Cardiac fibroblast (primary cell): ENCODE measurements around the gene CHCHD3.
A peak's percentile ranks its signal among the peaks of the same experiment; 100 is the strongest.

Source experiments
- DNase-seq, 2 donors: peaks; one replicate each; pipeline versions ENCODE4 v3.0.0 to v3.0.0-alpha.2; 2010; ENCODE audit warnings: low read depth in 2 of 2
- H3K4me3 ChIP-seq, 2 donors: replicated peaks in 1 of 2; 1 replicate in 1 of 2; 2 replicates in 1 of 2; pipeline ENCODE4 v1.5.1; 2011; ENCODE audit warnings: low read depth in 2 of 2, low read length in 2 of 2, mild to moderate bottlenecking in 2 of 2, moderate library complexity in 1 of 2
- TF ChIP-seq, protein P1 (sequence below): IDR thresholded peaks from one replicate; pipeline ENCODE4 v1.5.1; 2011; ENCODE audit warnings: low read depth, mild to moderate bottlenecking, low read length, inconsistent platforms

CHCHD3 gene

DNA sequence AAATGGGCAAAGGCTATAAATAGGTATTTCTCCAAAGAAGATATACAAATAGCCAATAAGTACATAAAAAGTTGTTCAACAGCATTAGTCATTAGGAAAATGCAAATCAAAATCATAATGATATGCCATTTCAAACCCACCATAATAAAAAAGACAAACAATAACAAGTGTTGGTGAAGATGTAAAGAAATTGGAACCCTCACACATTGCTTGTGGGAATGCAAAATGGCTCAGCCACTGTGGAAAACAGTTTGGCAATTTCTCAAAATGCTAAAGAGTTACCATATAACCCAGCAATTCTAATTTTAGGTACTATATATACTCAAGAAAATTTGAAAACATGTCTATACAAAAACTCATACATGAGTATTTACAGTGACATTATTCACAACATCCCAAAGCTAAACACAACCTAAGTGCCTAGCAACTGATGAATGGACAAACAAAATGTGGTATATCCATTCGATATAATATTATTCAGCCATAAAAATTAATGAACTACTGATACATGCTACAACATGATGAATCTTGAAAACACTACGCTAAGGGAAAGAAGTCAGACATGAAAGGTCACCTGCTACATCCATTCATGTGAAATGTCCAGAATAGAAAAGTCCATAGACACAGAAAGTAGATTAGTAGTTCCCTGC lies 55.6 kb downstream of the CHCHD3 start:
- TF ChIP-seq, protein P1, sequence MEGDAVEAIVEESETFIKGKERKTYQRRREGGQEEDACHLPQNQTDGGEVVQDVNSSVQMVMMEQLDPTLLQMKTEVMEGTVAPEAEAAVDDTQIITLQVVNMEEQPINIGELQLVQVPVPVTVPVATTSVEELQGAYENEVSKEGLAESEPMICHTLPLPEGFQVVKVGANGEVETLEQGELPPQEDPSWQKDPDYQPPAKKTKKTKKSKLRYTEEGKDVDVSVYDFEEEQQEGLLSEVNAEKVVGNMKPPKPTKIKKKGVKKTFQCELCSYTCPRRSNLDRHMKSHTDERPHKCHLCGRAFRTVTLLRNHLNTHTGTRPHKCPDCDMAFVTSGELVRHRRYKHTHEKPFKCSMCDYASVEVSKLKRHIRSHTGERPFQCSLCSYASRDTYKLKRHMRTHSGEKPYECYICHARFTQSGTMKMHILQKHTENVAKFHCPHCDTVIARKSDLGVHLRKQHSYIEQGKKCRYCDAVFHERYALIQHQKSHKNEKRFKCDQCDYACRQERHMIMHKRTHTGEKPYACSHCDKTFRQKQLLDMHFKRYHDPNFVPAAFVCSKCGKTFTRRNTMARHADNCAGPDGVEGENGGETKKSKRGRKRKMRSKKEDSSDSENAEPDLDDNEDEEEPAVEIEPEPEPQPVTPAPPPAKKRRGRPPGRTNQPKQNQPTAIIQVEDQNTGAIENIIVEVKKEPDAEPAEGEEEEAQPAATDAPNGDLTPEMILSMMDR: no peak
- no peak for DNase-seq
- H3K4me3 ChIP-seq: no peak overlapping the region

DNA sequence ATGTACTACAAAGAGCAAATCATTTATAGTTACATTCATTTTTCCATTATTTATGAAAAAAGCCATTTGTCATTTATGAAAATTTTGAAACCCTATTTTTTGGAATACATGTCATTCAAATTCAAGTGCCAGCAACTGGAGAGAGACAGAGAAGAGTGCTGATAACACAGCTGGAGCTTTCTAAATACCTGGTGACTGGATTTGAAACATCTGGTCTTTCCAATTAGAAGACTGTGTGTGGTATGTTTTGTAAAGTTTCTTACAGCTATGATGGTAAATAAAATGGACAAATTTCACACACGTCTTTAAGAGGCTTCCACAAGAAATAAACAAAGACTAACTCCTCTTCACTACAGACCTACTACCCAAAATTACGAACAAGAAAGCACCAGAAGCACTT lies 56.8 kb downstream of the CHCHD3 start:
- TF ChIP-seq, protein P1: no peak
- no peak overlapping the region for H3K4me3 ChIP-seq
- no peak for DNase-seq

DNA sequence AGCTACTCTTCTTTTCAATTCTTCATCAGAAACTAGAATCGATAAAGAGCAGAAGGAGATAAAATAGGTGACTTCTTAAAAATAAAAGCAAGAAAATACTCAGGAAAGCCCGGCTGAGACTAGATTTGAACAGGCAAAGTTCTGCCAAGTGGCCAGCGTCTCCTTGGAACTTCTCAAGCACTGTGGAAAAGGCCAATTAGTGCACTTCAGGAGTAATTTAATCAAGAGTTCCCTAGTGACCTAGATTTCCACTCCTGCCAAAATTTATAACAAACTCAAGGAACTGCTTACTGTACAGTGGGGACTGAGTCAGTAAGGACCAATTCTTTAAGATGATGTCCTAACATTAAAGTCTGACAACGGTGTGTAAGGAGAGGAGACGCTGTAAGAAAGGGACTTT lies 57.3 kb downstream of the CHCHD3 start:
- H3K4me3 ChIP-seq: no peak overlapping the region

DNA sequence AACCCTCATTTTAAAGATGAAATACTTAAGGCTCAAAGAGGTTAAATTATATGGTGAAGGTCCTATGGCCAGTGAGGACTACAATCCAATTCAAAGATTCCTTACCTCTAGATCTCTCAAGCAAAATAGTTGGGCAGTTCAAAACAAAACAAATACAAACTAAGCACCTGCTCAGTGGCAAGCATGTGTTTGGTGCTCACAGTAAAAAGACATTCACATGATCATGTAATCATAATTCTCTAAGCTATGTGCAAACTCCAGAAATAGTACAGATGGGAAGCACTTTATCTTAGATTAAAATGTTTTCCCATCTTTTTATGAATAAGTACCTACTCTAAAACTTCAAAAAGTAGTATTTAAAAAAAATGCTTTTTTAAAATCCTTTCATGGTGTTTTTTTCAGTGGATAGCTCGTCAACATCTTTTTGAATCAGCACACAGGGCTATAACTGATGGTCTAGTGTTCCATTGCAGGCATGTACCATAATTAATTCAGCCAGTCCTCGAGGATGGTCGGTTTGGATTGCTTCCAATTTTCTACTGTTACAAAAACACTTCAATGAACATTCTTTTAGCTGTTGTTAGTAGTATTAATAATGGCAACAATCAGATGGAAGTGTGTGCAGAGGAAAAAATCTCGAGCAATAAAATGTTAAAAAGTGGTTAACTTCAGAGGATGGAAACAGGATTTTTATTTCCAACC lies 58.4 kb downstream of the CHCHD3 start:
- TF ChIP-seq, protein P1: no peak
- DNase-seq: peak in 1 of 2 donors; percentile 10
- no peak overlapping the region for H3K4me3 ChIP-seq

More for the DNA sequence above, 57.3 kb downstream of the CHCHD3 start:
- peak in 1 of 2 donors; percentile 13 for DNase-seq
- TF ChIP-seq, protein P1: no peak

DNA sequence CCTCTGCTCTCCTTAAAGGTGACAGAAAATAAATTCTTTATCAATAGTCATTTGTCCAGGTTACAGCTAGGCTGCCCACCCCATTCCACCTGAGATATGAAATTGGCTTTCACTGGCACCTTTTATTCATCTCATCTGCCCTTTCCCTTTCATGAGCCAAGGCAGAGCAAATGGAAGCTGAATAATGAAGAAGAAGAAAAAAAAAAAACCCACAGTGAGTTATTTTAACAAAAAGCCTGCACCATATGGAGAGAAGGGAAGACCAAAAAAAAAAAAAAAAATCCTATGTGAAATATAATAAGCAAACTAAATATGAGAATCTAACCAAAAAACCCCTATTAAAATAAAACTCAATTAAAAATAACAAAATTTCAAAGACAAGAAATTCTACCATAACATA lies 59.2 kb downstream of the CHCHD3 start:
- TF ChIP-seq, protein P1: no peak
- no peak for DNase-seq
- no peak overlapping the region for H3K4me3 ChIP-seq

DNA sequence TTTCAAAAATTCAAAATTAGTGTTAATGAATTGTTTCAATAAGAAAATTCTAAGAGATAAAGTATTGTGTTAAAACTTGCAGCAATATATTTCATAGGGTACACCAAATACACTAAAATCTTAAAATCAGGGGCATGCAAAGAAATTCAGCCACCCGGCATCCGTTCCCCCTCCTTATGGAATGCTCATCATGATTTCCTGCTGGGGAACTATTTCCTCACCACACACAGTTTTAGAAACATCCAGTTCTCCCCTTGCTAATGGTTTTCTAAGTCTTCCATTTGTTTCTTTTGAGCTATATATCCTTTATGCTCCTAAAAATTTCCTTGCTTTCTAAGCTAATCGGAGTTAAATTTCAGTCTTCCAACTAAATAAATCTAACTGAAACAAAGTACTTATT lies 60.7 kb downstream of the CHCHD3 start:
- H3K4me3 ChIP-seq: no peak overlapping the region
- DNase-seq: peak in 1 of 2 donors; percentile 18
- TF ChIP-seq, protein P1: no peak
